GM23338 (cell line): Measurements from ENCODE around the gene NPDC1. TPM values are rescaled to one million over a fixed set of nuclear protein-coding genes. Genes with fewer than 3 reads are reported as not detected.

Source experiments
- ATAC-seq: fragments of 200-7000 bp; cut with Tn5 transposase; 3 replicates; pipeline ENCODE4 v1.9.1; 2020
- DNase-seq: peaks from one replicate; pipeline ENCODE4 v3.0.0-alpha.2; 2015; ENCODE audit warnings: low spot score
- H2AFZ ChIP-seq: fragments of 200-600 bp; sonication (generic); 2 replicates; pipeline ENCODE4 v1.8.0; 2016; ENCODE audit warnings: antibody characterized with exemption, mild to moderate bottlenecking, moderate library complexity
- H3F3A ChIP-seq: fragments of 200-600 bp; sonication (generic); replicated peaks from 2 replicates; pipeline ENCODE4 v1.8.0; 2017; ENCODE audit warnings: antibody characterized with exemption, mixed run types, low read depth
- H3K27ac ChIP-seq: fragments of 200-600 bp; sonication (generic); 2 replicates; pipeline ENCODE4 v1.6.1; 2016; ENCODE audit warnings: low read depth
- H3K27me3 ChIP-seq: fragments of 200-600 bp; sonication (generic); 2 replicates; pipeline ENCODE4 v1.8.0; 2016; ENCODE audit warnings: mild to moderate bottlenecking, mixed run types, moderate library complexity; ENCODE audit not compliant: insufficient read depth
- H3K36me3 ChIP-seq: fragments of 200-600 bp; sonication (generic); 2 replicates; pipeline ENCODE4 v1.8.0; 2016; ENCODE audit warnings: mild to moderate bottlenecking; ENCODE audit not compliant: insufficient read depth
- H3K4me1 ChIP-seq: fragments of 200-600 bp; sonication (generic); 2 replicates; pipeline ENCODE4 v1.8.0; 2016; ENCODE audit warnings: mild to moderate bottlenecking, moderate library complexity; ENCODE audit not compliant: insufficient read depth
- H3K4me2 ChIP-seq: fragments of 200-600 bp; sonication (generic); 2 replicates; pipeline ENCODE4 v1.7.1; 2017; ENCODE audit warnings: mixed run types
- H3K4me3 ChIP-seq: fragments of 200-600 bp; sonication (generic); 2 replicates; pipeline ENCODE4 v1.6.1; 2016; ENCODE audit warnings: mixed run types
- H3K79me2 ChIP-seq: fragments of 200-600 bp; sonication (generic); replicated peaks from 2 replicates; pipeline ENCODE4 v1.8.0; 2017; ENCODE audit warnings: mild to moderate bottlenecking; ENCODE audit not compliant: insufficient read depth
- H3K9me2 ChIP-seq: fragments of 200-600 bp; sonication (generic); 2 replicates; pipeline ENCODE4 v1.8.0; 2017; ENCODE audit not compliant: insufficient read depth
- H4K20me1 ChIP-seq: fragments of 200-600 bp; sonication (generic); replicated peaks from 2 replicates; pipeline ENCODE4 v1.8.0; 2017; ENCODE audit warnings: mild to moderate bottlenecking; ENCODE audit not compliant: insufficient read depth
- H3K27ac Mint-ChIP-seq: 2 replicates; pipeline ENCODE4 v1.8.0; 2020; ENCODE audit warnings: inconsistent platforms, mild to moderate bottlenecking, moderate library complexity, mixed read lengths
- H3K27me3 Mint-ChIP-seq: 3 replicates; pipeline ENCODE4 v1.8.0; 2022; ENCODE audit warnings: low read depth, mild to moderate bottlenecking, moderate library complexity, mixed read lengths, inconsistent platforms; ENCODE audit not compliant: insufficient read depth, poor library complexity
- H3K36me3 Mint-ChIP-seq: 3 replicates; pipeline ENCODE4 v1.8.0; 2021; ENCODE audit warnings: low read depth, mild to moderate bottlenecking, inconsistent platforms, moderate library complexity, mixed read lengths
- H3K4me1 Mint-ChIP-seq: 3 replicates; pipeline ENCODE4 v1.8.0; 2020; ENCODE audit warnings: mild to moderate bottlenecking, inconsistent platforms, mixed read lengths
- H3K4me3 Mint-ChIP-seq: 3 replicates; pipeline ENCODE4 v1.8.0; 2021; ENCODE audit warnings: moderate library complexity, mild to moderate bottlenecking, inconsistent platforms, mixed read lengths
- H3K9me3 Mint-ChIP-seq: 3 replicates; pipeline ENCODE4 v1.8.0; 2020; ENCODE audit warnings: moderate library complexity, mild to moderate bottlenecking, inconsistent platforms, mixed read lengths
- CREB1 ChIP-seq: fragments of 250-450 bp; sonication (Bioruptor Pico); IDR thresholded peaks from 2 replicates; pipeline ENCODE4 v1.5.0; 2020; ENCODE audit warnings: low read depth, mild to moderate bottlenecking, moderate library complexity
- EZH2 ChIP-seq: fragments of 200-600 bp; sonication (generic); IDR thresholded peaks from one replicate; pipeline ENCODE4 v1.8.0; 2017; ENCODE audit warnings: antibody characterized with exemption, mild to moderate bottlenecking, low read depth; ENCODE audit not compliant: unreplicated experiment
- JUNB ChIP-seq: IDR thresholded peaks from one replicate; pipeline ENCODE4 v1.6.1; 2016; ENCODE audit warnings: antibody characterized with exemption; ENCODE audit not compliant: unreplicated experiment
- polyA plus RNA-seq: library from polyadenylated mRNA; unstranded; fragments of >200 nt; fragmentation: Nextera tagmentation; extraction: Ambion mirVana; gene quantifications from 2 replicates; pipeline ENCODE4 v1.2.1, GENCODE V29; 2016
- total RNA-seq: library from RNA; depleted of rRNA; stranded (reverse); fragments of >200 nt; shearing (Covaris generic); gene quantifications from 2 replicates; pipeline ENCODE4 v1.2.3, GENCODE V29; 2014
- TF ChIP-seq, protein P1 (sequence below), 2 experiments: fragments of 200-600 bp in 1 of 2; sonication (generic) in 1 of 2; conservative IDR thresholded peaks; 2 replicates each; pipeline versions ENCODE4 v1.5.1 to v1.6.1; 2016 to 2017; ENCODE audit warnings: antibody characterized with exemption in 2 of 2, low read depth in 2 of 2, mild to moderate bottlenecking in 2 of 2, moderate library complexity in 1 of 2
- TF ChIP-seq, protein P2 (sequence below): IDR thresholded peaks from one replicate; pipeline ENCODE4 v1.6.1; 2018; ENCODE audit warnings: antibody characterized with exemption; ENCODE audit not compliant: unreplicated experiment
- TF ChIP-seq, protein P3 (sequence below): IDR thresholded peaks from 2 replicates; pipeline ENCODE4 v1.6.1; 2016; ENCODE audit warnings: antibody characterized with exemption

NPDC1 gene
- total and polyA plus RNA-seq, 2 experiments from 2014 or later: 34.3 to 35.5 TPM

DNA sequence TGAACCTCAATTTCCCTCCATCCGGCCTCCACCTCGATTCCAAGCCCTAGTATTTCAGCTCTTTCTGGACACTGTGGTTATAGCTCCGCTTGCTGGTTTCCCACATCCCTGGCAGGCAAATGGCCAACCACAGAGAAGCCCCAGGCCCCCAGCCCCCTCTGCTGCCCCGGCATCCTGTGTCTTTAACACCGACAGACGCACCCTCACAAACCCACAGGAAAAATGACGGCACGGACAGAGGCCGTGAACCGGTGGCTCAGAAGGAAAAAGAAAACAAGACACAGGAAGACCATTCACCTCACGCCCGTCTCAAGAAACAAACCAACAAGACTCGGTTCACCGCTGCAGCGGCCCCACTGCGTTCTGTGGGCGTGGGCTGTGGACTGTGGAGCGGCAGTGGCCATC is 48.1 kb downstream of the NPDC1 start:
- ATAC-seq (no peak), DNase-seq (no peak)
- Mint-ChIP-seq H3K4me1 (peaks cover 3% of the 10 kb centered on the region), H3K4me3 (no peak overlapping the region; the same call in 2 of the 3 replicates), H3K36me3 (no peaks in the 10 kb centered on the region), H3K27me3 (peaks cover 10% of the 10 kb centered on the region), H3K27ac (no peak overlapping the region), H3K9me3 (no peaks in the 10 kb centered on the region)
- peaks cover 37% of the 10 kb centered on the region for H3K27me3 ChIP-seq
- H3K27ac ChIP-seq: no peak overlapping the region
- H3K4me3 ChIP-seq: no peak overlapping the region
- H3K36me3 ChIP-seq: no peaks in the 10 kb centered on the region
- no peaks in the 10 kb centered on the region for H4K20me1 ChIP-seq
- H3K4me2 ChIP-seq: no peak overlapping the region
- H2AFZ ChIP-seq: no peak overlapping the region
- peaks cover 6% of the 10 kb centered on the region; the same call in 1 of the 2 replicates for H3K4me1 ChIP-seq
- TF ChIP-seq CREB1 (CRISPR knock-in tag) (no peak), EZH2 (no peak)
- TF ChIP-seq, protein P1, sequence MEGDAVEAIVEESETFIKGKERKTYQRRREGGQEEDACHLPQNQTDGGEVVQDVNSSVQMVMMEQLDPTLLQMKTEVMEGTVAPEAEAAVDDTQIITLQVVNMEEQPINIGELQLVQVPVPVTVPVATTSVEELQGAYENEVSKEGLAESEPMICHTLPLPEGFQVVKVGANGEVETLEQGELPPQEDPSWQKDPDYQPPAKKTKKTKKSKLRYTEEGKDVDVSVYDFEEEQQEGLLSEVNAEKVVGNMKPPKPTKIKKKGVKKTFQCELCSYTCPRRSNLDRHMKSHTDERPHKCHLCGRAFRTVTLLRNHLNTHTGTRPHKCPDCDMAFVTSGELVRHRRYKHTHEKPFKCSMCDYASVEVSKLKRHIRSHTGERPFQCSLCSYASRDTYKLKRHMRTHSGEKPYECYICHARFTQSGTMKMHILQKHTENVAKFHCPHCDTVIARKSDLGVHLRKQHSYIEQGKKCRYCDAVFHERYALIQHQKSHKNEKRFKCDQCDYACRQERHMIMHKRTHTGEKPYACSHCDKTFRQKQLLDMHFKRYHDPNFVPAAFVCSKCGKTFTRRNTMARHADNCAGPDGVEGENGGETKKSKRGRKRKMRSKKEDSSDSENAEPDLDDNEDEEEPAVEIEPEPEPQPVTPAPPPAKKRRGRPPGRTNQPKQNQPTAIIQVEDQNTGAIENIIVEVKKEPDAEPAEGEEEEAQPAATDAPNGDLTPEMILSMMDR (conservative IDR thresholded peaks at IDR 0.05; ENCODE audit: low read depth in 2 of 2): peak in 1 of 2 experiments; percentile 9; a peak in 1 of 4 replicates
- no peaks in the 10 kb centered on the region for H3K79me2 ChIP-seq
- H3K9me2 ChIP-seq: no peaks in the 10 kb centered on the region
- H3F3A ChIP-seq: no peaks in the 10 kb centered on the region

DNA sequence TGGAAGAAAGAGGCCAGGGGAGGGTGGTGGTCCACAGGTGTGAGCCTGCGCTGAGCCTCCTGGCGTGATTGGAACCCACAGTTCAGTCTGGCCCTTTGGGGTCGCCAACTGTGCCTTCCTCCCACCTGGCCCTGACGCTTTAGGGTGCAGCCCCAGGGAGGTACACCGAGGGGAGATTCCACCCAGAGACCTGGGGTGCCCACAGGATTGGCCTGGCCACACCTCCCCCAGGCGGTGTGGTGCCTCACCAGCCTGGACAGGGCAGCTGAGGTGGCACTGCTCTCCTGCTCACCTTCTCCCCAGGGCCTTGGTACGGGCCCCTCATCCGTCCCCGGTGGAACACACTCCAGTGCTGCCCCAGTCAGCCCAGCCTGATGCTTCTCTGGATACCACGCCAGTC is 48.6 kb downstream of the NPDC1 start:
- Histone ChIP-seq H3K27me3 (peaks cover 37% of the 10 kb centered on the region), H3K4me3 (peak overlapping the region; percentile 43; the same call in 1 of the 2 replicates), H3K36me3 (no peaks in the 10 kb centered on the region), H3K27ac (no peak overlapping the region), H4K20me1 (no peaks in the 10 kb centered on the region), H3F3A (no peaks in the 10 kb centered on the region), H3K9me2 (no peaks in the 10 kb centered on the region), H3K79me2 (no peaks in the 10 kb centered on the region), H2AFZ (0 out of 2 replicates have a peak overlapping the region, but pooled peaks have one; percentile 18), H3K4me2 (peak overlapping the region; percentile 67), H3K4me1 (peaks cover 6% of the 10 kb centered on the region; the same call in 1 of the 2 replicates)
- Mint-ChIP-seq H3K36me3 (no peaks in the 10 kb centered on the region), H3K4me1 (peaks cover 3% of the 10 kb centered on the region), H3K27ac (no peak overlapping the region), H3K27me3 (peaks cover 13% of the 10 kb centered on the region), H3K9me3 (no peaks in the 10 kb centered on the region), H3K4me3 (no peak overlapping the region; the same call in 2 of the 3 replicates)
- ATAC-seq (no peak), DNase-seq (no peak)
- TF ChIP-seq, protein P2, sequence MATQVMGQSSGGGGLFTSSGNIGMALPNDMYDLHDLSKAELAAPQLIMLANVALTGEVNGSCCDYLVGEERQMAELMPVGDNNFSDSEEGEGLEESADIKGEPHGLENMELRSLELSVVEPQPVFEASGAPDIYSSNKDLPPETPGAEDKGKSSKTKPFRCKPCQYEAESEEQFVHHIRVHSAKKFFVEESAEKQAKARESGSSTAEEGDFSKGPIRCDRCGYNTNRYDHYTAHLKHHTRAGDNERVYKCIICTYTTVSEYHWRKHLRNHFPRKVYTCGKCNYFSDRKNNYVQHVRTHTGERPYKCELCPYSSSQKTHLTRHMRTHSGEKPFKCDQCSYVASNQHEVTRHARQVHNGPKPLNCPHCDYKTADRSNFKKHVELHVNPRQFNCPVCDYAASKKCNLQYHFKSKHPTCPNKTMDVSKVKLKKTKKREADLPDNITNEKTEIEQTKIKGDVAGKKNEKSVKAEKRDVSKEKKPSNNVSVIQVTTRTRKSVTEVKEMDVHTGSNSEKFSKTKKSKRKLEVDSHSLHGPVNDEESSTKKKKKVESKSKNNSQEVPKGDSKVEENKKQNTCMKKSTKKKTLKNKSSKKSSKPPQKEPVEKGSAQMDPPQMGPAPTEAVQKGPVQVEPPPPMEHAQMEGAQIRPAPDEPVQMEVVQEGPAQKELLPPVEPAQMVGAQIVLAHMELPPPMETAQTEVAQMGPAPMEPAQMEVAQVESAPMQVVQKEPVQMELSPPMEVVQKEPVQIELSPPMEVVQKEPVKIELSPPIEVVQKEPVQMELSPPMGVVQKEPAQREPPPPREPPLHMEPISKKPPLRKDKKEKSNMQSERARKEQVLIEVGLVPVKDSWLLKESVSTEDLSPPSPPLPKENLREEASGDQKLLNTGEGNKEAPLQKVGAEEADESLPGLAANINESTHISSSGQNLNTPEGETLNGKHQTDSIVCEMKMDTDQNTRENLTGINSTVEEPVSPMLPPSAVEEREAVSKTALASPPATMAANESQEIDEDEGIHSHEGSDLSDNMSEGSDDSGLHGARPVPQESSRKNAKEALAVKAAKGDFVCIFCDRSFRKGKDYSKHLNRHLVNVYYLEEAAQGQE: no peak
- TF ChIP-seq, protein P3, sequence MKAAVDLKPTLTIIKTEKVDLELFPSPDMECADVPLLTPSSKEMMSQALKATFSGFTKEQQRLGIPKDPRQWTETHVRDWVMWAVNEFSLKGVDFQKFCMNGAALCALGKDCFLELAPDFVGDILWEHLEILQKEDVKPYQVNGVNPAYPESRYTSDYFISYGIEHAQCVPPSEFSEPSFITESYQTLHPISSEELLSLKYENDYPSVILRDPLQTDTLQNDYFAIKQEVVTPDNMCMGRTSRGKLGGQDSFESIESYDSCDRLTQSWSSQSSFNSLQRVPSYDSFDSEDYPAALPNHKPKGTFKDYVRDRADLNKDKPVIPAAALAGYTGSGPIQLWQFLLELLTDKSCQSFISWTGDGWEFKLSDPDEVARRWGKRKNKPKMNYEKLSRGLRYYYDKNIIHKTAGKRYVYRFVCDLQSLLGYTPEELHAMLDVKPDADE: no peak
- TF ChIP-seq JUNB: no peak
- TF ChIP-seq CREB1 (CRISPR knock-in tag): no peak
- TF ChIP-seq, protein P1 (conservative IDR thresholded peaks at IDR 0.05; ENCODE audit: low read depth in 2 of 2): no peak
